Stimulated activated CD4-positive, alpha-beta T cell treated with anti-CD3 and anti-CD28 coated beads, TNF-alpha, amount 100 ng/mL, for 48 hours (primary cell): ENCODE measurements around the gene RERE.

Source experiments
- DNase-seq, 3 donors: peaks; one replicate each; pipeline ENCODE4 v3.0.0-alpha.2; 2020; ENCODE audit warnings: low read depth in 3 of 3

RERE gene

GRCh38 chr1:8352471-8352845, 465.0 kb downstream of the RERE start:
- no peak for DNase-seq

DNA sequence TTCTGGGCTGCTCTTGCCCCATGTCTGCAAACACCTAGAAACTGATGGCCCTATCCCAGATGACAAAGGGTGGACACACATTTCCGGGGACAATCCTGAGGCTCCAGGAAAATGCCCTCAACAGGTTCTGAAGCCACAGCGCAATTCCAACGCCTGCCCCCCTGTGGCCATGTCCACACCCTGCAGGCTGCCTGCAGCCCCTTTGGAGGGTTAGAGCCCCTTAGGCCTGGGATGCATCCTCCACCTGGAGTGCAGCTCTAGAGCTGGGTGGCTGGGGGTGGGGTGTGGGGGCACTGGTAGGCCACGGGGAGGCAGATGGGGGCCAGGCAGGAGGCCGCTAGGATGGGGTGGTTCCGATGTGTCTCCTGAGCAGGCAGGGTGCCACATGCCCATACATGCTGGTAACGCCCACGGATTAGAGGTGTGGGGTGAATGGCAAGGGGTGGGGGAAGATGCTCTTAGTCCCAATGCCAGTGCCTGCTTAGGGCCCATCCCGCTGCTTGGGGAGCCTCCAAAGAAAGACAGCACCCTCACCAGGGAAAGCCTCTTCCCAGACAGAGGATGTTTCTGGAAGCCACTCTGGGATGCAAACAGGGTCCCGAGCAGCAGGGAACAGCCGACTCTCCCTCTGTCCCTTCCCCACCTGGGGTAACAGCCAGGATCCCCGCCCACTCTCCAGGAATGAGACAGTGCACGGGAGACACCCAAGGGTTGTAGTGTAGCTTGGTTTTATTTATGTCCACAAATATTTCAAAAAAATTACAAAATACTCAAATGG, 465.6 kb downstream of the RERE start:
- DNase-seq, result no peak

DNA sequence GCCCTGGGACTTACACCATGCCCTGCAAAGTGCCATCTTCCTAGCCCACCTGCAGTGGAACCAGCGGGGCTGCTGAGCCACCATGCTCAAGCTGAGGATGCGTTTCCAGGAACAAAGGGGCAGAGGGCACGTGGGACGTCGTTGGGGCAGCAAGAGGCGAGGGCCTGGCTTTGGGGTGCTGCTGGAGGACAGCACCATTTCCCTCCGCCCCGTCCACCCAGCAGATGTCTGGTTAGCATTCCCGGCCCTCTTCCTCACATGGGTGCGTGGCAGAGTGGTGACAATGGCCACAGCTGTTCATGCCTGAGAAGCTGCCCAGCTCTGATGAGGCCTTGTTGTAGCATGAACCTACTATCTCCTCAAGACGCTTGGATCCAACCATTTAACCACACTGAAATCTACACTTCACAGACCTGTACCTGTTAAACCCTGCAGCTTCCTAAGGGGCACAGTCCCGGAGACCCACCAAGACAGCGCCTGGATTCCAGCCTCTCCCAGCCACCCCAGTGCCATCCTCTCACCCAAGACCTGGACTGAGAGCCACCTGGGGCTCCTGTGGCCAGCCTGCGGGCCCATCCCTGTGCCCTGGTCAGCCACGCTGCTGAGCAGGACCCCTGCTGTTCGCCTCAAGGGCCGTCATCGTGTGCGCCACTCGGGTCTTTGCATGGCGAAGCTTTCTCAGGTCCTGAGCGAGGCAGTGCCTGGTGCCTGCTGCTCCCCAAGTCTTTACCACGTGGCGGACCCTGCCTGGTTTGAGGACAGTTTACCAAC, 466.3 kb downstream of the RERE start:
- DNase-seq, result no peak

DNA sequence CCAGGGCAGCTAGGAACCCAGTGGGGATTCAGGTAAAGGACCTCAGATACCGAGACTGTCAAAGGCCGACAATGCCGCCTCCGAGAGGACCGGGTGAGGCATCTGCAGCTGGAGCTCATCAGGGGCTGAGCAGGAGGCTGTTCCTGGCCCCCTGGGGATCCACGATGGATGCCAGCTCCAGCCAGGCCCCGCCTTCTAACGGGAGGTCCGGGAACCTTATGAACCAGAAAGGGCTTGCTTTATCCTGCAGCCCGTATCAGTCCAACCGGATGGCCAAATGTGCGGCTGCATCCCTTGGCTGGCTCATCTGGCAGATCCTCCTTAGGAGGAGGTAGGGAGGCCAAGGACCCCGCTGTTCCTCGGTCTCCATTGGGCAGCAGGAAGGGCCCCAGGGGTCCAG, 467.5 kb downstream of the RERE start:
- no peak for DNase-seq

GRCh38 chr1:8349473-8349865, 468.0 kb downstream of the RERE start:
- no peak for DNase-seq

GRCh38 chr1:8348777-8349472, 468.5 kb downstream of the RERE start:
- DNase-seq, result peak; percentile 37 to 55 (median 55)

DNA sequence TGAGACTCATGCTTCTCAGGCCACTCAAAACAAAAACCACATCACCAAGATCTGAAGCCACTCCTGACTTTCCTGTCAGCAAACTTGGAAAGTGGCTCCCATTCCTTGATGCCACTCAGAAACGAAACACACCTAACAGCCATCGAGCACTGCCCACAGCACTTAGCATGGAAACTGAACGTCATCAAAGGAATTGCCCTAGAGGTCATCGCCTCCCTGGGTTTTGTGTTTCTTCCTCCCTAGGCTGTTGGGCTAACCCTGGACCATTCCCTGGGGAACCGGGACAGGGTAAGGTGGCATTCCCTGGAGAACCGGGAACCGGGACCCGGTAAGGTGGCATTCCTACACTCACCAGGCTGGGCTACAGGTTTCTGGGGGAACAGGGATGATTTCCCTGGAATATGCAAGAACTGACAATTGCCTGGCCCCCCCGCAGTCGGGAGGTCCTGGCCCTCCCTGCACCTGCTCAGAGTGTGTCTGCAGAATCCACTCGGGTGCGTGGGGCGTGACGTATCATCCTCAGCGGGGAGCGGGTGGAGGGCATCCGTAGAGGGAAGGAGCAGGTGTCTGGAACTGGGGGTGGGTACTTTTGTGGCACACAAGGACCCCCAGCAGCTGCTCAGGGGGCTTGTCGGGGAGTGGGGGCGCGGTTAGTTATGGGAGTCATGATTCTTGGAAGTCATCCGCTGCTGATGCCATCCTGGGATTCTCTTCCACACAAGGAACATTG, 469.2 kb downstream of the RERE start:
- no peak for DNase-seq

GRCh38 chr1:8347635-8348034, 469.8 kb downstream of the RERE start:
- DNase-seq, result no peak

GRCh38 chr1:8345621-8346415, 471.6 kb downstream of the RERE start:
- no peak for DNase-seq

- no peak for DNase-seq
Observed at GRCh38 chr1:8344893-8345507, 472.4 kb downstream of the RERE start.

DNA sequence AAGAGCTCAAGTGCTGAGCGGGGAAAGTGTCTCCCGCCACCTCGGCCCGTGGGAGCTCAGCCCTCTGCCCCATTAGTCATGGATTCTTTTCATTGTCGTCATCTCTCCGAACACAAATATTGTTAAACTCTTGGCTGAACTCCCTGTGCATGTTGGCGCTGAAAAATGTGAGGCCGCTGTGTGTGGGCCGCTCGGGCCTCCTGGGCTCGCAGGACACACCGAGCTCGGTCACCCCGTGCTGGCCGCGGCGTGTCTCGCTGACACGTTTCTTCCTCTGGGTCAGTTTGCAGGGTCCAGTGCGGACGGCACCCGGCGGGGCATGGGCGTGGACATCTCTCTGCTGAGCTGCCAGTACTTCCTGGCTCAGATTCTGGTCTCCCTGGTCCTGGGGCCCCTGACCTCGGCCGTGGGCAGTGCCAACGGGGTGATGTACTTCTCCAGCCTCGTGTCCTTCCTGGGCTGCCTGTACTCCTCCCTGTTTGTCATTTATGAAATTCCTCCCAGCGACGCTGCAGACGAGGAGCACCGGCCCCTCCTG, 473.9 kb downstream of the RERE start:
- DNase-seq, result no peak

DNA sequence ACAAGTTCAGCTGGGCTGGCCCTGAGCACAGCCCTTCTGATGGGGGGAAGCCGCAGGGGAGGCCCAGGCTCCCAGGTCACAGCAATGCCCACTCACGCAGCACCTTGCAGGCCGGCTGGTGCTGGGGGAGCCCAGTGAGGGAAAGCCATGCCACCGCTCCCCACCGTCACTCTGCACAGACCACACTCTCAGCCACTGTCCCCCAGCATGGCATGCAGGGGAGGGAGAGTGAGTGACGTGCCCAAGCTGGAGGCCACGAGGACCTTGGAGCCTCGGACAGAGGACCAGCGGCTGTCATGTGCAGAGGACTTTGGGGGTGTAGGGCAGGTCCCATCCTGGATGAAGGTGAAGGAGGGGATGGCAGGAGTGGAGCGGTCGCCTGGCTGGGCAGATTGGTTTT, 474.4 kb downstream of the RERE start:
- no peak for DNase-seq

DNA sequence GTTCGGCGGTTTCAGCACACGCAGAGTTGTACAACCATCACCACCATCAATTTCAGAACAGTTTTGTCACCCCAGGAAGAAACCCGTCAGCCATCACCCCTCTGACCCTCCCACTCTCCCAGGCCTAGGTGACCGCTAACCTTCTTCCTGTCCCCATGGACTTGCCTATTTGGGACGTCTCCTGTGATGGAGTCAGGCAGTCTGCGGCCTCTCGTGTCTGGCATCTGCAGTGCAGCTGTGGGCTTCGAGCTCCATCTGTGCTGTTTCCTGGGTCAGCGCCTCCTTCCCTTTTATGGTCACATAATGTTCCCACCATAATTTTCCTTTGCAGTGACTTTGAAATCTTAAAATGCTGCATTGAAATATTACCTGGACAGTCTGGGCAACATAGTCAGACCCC, 475.1 kb downstream of the RERE start:
- DNase-seq, result no peak

DNA sequence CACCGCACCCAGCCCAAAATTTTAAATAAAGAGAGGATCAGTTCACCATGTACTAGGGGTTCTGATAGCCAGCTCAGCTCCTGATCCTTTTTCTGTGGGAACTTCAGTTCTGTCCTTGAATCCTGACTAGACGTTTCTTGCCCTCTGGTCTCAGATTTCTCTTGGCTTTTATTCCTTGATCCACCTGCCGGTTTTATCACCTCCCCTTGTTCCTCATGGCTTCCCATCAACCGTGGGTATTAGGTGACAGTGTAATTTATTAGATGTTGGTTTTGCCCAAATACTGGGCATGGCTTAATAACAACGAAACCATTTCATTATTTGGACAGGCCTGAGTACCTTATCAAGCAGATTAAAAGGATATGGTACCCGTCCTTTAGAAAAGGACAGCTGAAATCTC, 477.0 kb downstream of the RERE start:
- DNase-seq, result no peak

DNA sequence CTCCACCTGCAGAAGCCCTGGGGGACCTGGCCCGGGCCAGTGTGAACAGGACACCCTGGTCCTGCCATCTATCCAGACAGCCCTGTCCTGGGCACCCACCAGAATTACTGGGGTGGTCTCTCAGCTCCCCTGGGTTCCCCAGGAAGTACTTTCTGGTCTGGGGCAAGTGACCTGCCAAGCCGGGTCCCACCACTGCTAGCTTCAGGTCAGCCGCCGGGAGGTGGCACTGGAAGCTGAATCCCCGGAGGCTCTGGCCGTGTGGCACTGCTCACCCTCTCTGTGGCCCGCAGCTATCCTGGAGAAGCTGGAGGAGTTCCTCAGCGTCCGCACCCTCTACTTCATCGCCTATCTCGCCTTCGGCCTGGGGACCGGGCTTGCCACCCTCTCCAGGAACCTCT, 478.2 kb downstream of the RERE start:
- no peak for DNase-seq

DNA sequence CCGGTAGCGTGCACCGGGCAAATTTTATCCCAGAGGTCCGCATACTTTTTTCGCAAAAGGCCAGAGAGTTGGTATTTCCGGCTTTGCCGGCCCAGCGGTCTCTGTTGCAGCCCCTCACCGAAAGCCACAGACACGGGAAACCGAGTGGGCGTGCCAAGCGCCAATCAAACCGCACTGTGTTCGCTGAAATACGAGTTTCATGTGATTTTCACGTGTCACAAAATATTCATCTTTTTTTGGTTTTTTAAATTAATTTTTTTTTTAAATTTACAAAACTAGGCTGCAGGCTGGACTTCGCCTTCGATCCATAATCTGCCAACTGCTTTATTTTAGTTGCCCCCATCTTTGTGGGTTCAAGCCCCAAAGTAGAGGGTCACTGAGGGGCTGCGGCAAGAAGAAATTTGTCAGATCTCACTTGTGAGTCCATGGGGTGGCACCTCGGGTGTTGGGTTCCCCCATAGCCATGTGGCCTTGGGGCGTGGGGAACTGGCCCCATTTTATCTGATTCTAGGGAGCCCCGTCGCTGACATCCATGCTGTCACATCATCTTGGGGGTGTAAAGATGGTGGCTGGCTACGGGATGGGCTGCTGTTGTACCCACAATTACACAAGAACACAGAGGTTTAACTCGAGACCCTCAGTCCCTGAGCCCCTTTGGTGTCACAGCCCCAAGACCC, 478.8 kb downstream of the RERE start:
- no peak for DNase-seq

GRCh38 chr1:8337776-8338525, 479.5 kb downstream of the RERE start:
- DNase-seq, result no peak

DNA sequence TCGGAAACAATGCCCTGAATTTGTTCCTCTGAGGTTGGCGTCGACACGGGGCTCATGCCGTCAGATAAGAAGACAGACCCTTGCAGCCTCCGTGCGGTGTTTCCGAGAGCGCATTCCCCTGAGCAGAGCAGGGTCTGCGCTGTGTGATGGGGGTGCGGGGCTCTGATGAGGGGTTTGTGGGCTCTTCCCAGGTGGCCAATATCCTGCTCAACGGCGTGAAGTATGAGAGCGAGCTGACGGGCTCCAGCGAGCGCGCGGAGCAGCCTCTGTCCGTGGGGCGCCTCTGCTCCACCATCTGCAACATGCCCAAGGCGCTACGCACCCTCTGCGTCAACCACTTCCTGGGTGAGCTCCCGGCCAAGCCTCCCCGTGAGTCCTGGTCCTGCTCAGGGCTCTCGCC, 482.2 kb downstream of the RERE start:
- DNase-seq, result no peak
